GM21529 (cell line): ENCODE data around the gene CCDC188.
A peak's percentile ranks its signal among the peaks of the same experiment; 100 is the strongest.

Experiments used
- ATAC-seq: cut with Tn5 transposase; IDR thresholded peaks from one replicate; pipeline ENCODE4 v1.9.1; 2021; ENCODE audit not compliant: unreplicated experiment

Gene CCDC188

GRCh38 chr22:20135806-20136602, 14.9 kb downstream of the CCDC188 start:
- no peak for ATAC-seq

- no peak for ATAC-seq
Measured at GRCh38 chr22:20135265-20135664, 15.6 kb downstream of the CCDC188 start.

- no peak for ATAC-seq
Measured at GRCh38 chr22:20133930-20134549, 16.8 kb downstream of the CCDC188 start.

- ATAC-seq = no peak
Measured at GRCh38 chr22:20132686-20133246, 18.1 kb downstream of the CCDC188 start.

- ATAC-seq = no peak
Measured at GRCh38 chr22:20131859-20132685, 18.8 kb downstream of the CCDC188 start.

- peak; percentile 49 for ATAC-seq
Measured at GRCh38 chr22:20131597-20131858, 19.3 kb downstream of the CCDC188 start, which contains the start of gene ZDHHC8. Gene ZDHHC8, plus strand, starts transcription at chr22:20131804. Its CDS starts 144 bp downstream, at chr22:20131948.

- peak; percentile 54 for ATAC-seq
Measured at GRCh38 chr22:20130731-20131596, 19.9 kb downstream of the CCDC188 start.

GRCh38 chr22:20130319-20130718, 20.5 kb downstream of the CCDC188 start:
- no peak for ATAC-seq

GRCh38 chr22:20129747-20130014, 21.2 kb downstream of the CCDC188 start:
- no peak for ATAC-seq

- ATAC-seq = no peak
Measured at GRCh38 chr22:20128902-20129746, 21.7 kb downstream of the CCDC188 start.

- ATAC-seq = no peak
Measured at GRCh38 chr22:20128619-20128901, 22.3 kb downstream of the CCDC188 start.

GRCh38 chr22:20127869-20128618, 22.8 kb downstream of the CCDC188 start:
- ATAC-seq = no peak

- no peak for ATAC-seq
Measured at GRCh38 chr22:20127318-20127868, 23.5 kb downstream of the CCDC188 start.

- ATAC-seq = no peak
Measured at GRCh38 chr22:20126284-20127029, 24.4 kb downstream of the CCDC188 start.

- ATAC-seq = no peak
Measured at GRCh38 chr22:20125201-20126174, 25.4 kb downstream of the CCDC188 start.

GRCh38 chr22:20124083-20124787, 26.6 kb downstream of the CCDC188 start:
- ATAC-seq = no peak
